NCI-H2107 treated with DMSO at 0.1 percent for 48 hours (cell line): ENCODE results near the gene FAM83C.
"Not testable (repeated sequence)": the region's sequence is repeated elsewhere in the genome, so short reads cannot be mapped to it uniquely, and the experiment has no call there.

Experiments used
- DNase-seq: peaks from one replicate; lab custom pipeline; 2025; ENCODE audit not compliant: unreplicated experiment; lab: John Stamatoyannopoulos, UW

The FAM83C gene

DNA sequence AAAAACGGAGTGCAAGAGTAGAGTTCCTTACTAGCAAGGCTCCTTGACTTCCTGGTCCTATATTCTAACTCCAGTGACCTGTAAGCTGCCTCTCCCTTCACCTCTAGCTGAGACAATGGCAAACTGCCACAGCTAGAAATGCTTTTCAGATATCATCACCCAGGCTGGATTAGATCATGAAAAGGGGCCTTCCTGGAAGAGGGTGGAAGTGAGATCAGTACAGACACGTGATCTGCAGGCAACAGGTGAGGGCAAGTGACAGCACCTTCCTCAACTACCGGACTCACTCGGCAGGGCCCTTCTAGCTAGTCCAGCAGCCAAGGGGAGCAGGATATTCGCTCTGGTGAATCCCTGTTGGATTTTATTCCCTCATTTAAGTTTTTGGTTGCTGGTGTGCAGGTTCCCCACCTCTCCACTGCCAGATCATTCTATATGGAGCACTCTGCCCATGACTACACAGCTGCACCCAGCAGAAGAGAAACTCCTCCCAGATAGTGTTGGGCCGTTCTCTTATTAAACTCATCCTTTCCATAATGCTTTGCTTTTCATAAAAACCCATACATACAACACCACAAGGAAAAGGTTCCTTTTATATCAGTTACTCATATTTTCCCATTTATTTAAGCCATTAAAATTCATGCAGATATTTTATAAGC is 26.4 kb upstream of the FAM83C start:
- no peak for DNase-seq

DNA sequence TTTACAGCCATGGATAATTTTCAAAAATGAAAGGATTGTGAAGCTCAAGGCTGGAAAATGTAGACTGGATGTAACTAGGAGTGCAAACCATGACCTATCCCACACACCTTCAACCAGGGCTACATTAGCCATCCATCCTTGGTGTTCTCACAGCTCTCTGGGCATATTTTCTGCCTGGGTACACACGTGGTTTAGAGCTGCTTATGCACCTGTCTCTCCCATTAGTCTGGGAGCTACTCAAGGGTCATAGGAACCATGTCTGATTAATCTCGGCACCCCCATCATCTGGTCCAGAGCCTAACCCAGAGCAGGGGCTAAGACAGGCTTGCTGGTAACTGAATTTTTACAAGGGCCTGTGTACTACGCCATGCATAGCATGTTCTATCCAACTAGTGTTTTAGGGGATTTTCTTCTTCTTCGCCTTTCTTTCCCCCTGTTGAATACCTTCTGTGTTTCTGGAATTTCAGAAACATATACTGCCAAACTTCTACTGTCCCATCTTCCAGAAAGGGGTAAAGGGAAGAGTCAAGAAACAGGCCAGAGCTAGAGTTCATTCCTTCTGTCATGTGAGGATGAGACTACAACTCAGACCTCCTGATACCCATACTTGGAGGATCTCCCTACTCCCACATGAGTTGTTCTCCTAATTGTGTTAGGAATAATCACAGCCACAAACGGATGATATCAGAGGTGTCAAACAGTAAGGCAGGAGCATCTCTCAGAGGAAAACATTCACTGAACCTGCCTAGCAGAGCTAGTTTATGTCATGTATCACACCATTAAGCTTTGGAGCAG is 25.4 kb upstream of the FAM83C start:
- no peak for DNase-seq

DNA sequence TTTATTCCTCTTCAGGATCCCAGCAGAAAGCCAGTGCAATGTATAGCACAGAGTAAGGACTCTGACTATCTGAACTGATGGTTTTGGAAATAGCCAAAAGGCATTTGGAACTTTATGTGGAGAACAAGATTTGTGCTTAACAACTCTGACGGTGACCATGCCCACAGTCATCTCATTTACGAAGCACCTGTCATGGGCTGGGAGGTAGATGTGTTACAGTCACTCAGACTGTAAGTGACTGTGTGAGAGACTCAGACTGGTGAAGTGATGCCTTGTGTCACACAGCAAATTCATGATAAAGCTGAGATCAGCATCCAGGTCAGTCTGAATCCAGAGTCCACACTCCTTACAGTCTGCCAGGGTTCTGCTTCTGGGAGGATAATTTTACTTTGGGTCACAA is 23.9 kb upstream of the FAM83C start:
- DNase-seq = no peak

DNA sequence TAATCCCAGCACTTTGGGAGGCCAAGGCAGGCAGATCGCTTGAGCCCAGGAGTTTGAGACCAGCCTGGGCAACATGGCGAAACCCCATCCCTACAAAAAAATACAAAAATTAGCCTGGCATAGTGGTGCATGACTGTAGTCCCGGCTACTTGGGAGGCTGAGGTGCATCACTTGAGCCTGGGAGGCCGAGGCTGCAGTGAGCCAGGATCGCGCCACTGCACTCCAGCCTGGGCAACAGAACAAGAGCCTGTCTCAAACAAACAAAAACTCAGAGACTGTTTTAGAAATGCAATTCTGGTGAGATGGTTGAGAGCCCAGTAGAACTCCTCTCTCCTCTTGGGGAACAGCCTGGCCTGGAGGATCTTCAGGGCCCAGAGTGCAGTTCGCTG is 23.4 kb upstream of the FAM83C start:
- DNase-seq = not testable (repeated sequence)

DNA sequence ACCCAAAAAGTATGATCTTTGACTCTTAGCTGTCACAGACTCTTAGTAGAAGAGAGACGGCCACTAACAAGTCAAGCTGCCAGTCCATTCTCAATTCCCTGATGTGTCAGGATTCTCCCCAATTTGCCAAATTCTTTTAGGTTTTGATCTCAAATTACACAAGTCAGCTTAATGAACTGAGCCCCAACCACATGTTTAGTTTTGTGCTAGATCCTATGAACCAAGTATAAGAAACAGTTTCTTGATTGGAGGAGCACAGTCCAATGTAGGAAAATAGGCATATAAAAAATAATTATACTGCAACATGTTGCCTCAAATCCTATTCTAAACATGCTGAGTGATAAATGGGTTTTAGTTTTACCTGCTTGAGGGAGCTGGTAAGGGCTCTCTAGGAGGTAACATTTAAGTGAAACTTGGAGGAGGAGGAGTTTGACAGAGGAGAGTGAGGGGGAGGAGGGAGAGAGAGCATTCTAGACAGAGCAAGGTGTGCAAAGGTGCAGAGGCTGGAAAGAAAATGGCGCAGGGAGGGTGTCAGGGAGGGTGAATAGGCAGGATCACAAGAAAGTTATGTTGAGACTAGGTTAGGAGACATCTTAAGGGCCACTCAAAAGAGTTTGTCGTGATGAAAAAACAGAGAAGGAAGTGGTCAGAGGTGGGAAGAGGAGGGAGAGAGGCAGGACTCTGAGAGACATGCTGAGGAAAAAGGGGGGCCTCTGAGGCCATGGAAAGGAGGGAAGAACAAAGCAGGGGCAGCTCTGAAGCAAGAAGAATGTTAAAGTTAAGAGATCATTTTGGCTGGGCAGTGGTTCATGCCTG is 22.8 kb upstream of the FAM83C start:
- DNase-seq = no peak

DNA sequence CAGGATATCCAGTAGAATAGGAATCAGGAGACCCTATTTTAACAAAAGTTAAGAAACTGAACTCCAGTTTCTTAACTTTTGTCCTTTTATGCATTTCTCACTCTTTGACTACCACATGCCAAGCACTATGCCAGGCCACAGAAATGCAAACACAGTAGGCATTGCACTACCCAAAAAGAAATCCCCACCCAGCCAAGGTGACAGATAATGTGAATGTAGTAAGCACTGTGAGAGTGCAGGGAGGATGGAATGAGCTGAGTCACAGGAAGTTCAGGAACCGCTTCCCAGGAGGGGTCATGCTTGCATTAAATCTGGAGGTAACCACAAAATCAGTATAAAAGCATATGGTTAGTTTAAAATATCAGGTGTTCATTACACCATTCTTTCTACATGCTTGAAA is 20.1 kb upstream of the FAM83C start:
- DNase-seq = no peak

DNA sequence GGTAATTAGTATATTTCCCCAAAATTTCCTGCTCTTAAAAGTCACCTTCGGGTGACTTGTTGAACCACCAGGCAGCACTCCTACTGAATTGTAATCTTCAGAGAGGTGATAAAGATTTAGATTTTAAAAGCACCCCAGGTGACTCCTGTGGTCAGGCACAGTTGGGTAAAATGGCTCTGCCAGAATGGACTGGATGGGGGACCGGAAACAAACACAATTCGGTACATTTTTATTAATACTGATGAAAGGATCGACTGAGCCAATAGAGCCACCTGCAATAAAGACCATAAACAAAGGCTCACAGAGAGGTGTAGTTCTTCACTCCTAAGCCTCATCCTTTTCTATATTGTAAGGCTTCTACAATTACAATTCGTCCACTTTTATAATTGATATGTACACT is 19.6 kb upstream of the FAM83C start:
- DNase-seq = no peak

DNA sequence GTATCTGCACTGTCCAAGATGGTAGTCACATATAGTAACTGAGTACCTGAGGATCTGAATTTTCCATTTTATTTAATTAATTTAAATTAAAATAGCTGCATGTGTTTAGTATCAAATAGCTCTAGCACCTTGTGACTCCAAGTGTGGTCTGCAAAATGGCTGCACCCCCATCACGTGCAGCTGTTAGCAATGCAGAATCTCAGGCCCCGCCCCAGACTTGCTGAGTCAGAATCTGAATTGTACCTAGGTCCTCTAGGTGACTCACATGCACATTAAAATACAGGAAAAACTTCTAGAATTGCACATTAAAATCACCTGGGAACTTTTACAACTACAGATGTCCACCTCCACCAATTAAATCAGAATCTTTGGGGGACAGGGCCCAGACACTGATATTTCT is 19.2 kb upstream of the FAM83C start:
- no peak for DNase-seq

DNA sequence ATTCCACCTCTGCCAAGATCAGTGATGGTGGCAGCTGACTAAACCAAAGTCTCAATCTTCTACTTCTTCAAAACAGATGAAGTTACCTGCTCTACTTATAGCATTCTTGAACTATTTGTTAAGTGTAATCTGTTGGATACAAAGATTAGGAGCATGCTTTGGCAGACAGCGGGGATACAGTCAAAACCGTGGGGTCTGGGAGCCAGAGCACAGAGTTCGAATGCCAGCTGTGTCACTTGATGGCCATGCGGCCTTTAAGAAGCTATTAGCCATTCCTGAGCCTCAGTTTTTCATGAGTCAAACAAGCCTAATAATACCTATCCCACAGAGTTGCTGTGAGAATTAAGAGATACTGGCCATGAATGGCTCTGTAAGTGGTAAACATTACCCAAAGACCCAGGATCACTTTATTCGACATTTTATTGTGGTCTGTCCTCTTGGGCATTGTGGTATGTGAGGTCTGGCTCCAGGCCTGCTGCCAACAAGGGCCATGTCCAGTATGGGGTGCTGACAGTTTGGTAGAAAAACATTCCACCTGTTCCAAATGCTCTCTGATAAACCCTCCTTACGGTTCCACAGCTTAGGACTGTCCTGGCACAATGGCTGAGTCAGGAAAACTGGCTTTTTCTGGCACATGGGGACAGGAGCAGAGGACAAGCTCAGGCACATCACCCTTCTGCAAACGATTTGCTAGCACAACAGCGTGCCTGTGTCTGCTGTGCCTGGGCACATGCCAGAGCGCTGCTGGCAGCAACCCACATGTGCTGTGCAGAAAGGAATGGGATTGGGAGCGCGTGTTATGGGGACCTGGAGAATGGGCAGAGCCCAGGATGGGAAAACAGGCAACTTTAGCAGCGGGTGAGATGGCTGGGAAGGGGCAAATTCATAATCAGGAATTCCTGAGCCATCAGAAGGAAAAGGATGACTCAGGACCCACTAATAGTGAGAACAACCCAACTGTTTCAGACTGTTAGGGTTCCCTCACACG is 15.7 kb upstream of the FAM83C start:
- no peak for DNase-seq

DNA sequence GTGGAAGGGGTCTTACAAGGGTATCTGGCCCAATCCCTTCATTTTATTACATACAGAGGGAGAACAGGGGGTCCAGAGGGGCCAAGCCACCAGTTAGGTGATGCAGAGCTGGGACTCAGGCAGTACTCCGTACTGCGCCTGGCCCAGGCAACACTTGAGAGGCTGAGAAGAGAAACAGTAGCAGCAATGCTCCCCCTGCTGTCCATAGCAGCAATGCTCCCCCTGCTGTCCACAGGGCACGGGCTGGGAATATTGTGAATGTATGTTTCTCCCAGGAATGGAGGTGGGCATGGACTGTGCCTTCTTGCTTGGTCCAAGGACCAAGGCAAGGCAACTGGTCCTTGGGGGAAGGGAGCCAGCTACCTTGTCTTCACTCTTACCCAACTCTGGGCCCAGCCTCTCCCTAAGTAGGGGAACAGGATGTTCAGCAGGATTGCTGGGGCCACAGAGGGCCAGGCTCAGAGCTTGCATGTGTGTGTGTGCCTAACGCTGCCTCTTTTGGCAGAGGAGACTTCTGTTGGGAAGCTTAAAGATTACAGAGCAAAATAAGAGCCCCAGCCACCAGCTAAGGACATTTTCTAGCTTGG is 14.8 kb upstream of the FAM83C start:
- DNase-seq = no peak

DNA sequence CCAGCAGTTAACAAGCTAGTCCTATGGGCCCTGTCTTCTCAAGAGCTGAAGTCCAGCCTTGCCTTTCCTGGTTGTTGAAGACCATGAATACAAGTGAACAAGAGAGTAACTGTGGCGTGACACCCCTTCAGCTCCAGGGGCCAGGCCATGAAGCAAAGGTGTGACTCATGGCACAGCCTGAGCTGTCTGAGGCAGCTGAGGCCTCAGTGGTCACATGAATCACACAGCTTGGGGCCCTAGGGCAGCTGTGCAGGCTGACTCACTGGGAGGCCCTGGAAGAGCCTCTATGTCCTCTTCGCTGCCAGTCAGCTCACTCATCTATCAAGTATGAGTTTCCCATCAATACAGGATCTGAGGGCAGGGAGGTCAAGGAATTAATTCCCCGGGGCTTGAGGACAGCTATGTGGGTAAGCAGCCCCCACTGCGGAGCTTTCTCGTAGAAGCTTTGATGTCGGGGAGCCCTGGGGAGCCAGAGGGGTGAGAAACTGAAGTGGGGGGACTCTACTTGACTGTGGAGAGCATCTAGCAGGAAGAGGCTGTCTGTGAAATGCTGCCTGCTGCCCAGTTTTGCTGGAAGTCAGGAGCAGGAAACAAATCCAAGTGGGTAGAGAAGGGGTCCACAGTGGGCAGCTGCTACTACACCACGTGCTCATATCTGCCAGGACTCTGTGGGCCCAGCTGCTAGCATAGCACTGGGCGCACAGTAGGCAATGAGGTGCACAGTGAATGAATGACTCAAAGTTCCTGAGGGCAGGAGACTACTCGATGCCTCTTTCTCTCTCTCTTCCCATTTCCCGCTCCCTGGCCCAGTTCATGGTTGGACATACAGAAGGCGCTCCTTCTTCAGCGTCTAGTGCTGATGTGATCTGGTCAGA is 13.7 kb upstream of the FAM83C start:
- DNase-seq = no peak

DNA sequence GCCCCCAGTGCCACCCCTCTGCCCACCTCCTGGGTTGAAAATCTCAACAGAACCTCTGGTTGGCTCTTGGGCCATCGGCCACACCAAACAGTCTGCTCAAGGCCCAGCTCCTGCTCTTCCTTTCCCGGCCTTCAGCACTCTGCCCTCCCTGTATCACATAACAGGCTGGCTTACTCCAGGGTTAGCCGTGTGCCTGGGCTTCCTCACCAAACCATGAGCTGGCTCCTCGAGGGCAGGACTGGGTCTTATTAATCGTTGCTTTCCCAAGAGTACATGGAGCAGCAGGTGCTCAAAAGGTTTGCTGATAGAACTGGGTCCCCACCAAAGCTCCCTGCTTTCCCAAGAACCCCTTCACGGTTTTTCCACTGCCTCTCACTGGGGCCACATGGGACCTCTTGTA is 12.7 kb upstream of the FAM83C start:
- no peak for DNase-seq

DNA sequence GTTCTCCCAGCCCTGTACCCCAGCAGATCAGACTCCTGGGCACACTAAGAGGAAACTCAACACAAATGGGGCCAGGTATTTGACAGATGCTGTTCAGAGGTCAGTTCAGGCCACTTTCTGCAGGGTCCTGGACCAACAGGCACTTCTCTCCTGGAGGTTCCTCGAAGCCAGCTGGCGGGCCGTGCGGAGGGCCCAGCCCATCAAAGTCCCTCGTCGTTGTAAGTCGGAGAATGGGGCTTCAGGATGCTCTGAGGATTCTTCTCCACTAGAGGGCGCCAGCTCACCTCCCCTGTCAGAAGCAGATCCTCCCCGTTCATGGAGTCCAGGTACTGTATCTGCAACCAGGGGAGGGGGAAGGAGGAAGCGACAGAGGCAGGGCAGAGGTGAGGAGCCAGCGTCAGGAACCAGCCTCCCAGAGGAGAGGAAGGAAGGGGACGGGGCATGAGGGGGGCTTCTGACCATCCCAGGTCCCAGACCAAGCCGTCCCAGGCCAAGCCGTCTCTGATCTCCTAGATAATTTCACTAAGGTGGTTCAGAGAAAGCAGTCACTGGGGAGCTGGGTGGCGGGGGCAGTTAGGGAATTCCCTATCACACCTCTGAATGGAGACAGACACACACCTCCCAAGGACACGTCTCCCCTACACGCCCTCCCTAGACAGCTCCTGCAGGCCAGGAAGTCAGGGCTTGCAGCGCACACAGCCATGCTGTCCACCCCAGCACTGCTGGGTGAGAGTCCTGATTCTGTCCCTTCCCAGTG is 11.7 kb upstream of the FAM83C start:
- peak; percentile 78 for DNase-seq

DNA sequence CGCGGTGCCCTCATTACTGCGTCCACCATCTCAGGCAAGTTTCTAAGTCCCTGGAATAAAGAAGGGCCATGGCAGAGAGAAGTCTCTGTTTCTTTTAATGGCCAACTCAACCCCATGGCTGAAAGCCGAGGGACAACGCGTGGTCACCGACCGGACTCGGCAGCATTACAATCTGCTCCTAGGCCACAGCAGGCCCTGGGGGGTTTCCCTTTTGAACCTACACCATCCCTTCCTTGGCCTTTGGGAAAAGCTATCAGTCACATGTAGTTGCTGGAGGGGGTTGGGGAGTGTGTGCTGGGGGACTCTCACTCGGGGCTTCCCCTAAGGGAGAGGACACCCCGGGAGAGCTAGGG is 11.1 kb upstream of the FAM83C start:
- DNase-seq = no peak

DNA sequence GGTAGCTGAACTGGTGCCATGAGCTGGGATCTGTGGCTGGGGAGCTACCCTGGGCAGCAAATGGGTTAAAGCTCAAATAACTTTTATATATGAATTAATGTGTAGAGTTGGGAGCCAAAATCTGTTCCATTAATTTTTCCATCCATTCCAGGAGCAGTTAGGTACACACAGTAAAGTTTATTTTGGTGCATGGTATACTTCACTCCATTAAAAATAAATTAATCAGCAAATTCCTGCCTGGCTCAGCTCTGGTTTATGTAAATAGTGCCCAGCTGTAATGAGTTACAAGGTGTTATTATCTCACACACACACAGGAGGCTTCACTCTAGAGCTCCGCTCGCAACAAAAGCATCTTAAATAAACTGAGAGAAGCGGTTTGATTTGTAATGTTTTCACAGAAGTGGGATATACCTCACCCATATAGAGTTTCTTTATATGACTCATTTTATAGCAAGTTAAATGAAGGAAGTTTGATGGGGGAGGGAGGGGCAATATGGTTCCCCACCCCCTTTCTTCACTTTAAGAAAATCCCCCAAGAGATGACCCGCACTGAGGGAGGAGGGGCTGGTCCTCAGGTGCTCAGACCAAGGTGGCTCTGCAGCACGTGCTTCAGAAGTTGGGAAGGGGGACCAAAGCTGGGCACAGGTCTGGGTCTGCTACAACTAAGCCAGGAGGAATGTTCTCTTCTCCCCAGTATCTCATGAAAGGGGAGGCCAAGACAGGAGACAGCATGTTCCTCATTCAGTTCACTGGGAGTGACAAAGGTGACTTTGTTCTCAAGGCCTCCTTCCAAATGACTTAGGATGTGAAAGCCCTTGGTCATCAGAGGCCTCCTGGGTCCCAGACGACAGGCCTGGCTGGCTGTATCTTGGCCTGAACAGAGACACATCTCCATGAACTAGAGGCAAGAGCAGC is 10.5 kb upstream of the FAM83C start:
- no peak for DNase-seq

DNA sequence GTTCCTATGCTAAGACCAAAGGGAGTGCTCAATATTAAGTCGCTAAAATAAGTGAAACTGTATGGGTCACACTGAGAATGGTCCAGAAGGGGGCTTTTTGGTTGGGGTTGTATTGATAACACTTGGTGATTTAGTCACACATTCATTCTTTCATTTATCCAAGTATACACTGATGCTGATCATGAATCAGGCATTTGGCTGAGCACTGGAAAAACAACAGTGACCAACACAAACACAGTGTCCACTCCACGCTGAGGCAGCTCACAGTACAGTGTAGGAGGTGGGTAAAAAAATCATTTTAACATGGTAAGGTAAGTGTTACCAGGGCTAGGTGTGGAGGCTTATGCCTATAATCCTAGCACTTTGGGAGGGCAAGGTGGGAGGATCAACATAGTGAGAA is 9.2 kb upstream of the FAM83C start:
- no peak for DNase-seq

DNA sequence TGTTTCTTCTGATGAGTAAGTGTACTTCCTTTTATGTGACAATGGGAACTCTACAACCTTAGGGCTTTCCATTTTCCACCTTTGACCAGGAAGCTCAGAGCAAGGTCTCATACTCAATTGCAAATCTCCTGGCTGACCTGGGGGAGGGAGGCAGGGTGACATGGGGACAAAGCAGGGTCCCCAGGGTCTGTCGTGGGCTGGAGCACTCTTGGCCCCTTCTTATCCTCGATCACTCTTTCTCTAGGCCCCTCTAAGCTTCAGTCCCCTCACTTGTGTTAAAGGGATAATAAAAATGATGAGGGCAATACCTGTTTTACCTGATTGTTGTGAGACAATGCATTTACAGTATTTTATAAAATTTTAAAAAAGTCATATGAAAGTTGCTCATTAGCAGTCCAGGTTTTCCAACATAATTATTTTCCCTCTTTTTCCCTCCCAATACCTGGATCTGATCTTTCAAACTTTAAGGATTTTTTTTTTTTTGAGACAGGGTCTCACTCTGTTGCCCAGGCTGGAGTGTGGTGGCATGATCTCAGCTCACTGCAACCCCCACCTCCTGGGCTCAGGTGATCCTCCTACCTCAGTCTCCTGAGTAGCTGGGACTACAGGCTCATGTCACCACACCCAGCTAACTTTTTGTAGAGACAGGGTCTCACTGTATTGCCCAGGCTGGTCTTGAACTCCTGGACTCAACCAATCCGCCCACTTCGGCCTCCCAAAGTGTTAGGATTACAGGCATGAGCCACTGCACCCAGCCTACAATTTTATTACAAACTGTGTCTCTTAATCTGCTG is 8.4 kb upstream of the FAM83C start:
- no peak for DNase-seq
